SH-SY5Y (cell line): ENCODE data around the gene GLIPR1L2.

Experiments used
- GATA2 ChIP-seq: IDR thresholded peaks from 2 replicates; pipeline ENCODE4 v1.6.1; 2011; ENCODE audit warnings: mild to moderate bottlenecking, low read depth, low read length
- GATA3 ChIP-seq: IDR thresholded peaks from 2 replicates; pipeline ENCODE4 v1.6.1; 2011; ENCODE audit warnings: low read depth, mild to moderate bottlenecking, low read length, moderate library complexity

GRCh38 chr12:75437564-75437963 is 46.7 kb downstream of the GLIPR1L2 start:
- TF ChIP-seq GATA2 (no peak), GATA3 (no peak)
